GM18868 (cell line): ENCODE measurements around the gene CACFD1.

Experiments used
- ATAC-seq: cut with Tn5 transposase; IDR thresholded peaks from one replicate; pipeline ENCODE4 v1.9.1; 2021; ENCODE audit warnings: mild to moderate bottlenecking, moderate library complexity; ENCODE audit not compliant: unreplicated experiment

The CACFD1 gene

DNA sequence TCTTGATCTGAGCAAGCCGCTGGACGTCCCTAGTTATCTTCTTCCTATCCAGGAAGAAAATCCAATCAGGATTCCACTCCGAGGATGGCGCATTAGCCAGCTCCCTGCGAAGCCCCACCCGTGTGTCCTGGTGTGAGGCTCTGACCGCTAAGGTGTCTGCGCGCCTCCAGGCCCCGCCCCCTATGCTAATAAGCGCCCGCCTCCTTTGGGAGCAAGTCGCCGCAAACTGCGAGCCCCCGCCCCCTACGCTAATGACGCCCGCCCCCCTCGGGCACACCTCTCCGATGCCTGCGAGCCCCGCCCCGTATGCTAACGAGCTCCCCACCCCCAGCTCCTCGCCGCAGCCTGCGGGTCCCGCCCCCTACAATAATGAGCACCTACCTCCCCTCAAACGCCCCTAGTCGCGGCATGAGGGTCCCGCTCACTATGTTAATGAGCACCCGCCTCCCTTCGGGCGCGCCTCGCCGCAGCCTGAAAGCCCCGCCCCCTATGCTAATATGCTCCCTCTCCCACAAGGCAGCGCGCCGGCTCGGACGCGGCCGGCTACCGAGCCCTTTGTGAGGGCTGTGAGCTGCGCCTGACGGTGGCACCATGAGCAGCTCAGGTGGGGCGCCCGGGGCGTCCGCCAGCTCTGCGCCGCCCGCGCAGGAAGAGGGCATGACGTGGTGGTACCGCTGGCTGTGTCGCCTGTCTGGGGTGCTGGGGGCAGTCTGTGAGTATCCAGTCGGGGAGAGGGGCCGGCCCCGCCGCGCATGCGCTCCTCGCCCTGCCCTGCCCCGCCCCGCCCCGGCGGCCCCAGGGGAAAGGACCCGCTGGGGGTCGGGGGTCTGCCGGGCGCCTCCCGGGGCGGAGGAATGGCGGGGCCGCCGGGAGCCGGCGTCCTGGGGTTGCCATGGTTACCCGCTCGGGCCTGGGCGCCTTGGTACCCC, at the start of gene CACFD1:
CACFD1 (plus strand) TSS at position 503 of the 929 bp plus-strand sequence; CDS start at position 592, 89 bp downstream.
- peak; percentile 75 for ATAC-seq

- ATAC-seq, result no peak
Observed at GRCh38 chr9:133415170-133415569, 44.6 kb upstream of the CACFD1 start.

GRCh38 chr9:133417541-133418461, 42.0 kb upstream of the CACFD1 start, which contains the start of gene REXO4:
TSS of gene REXO4 (minus strand) at chr9:133418010. CDS start at chr9:133417844, 166 bp downstream.
- peak; percentile 56 for ATAC-seq

DNA sequence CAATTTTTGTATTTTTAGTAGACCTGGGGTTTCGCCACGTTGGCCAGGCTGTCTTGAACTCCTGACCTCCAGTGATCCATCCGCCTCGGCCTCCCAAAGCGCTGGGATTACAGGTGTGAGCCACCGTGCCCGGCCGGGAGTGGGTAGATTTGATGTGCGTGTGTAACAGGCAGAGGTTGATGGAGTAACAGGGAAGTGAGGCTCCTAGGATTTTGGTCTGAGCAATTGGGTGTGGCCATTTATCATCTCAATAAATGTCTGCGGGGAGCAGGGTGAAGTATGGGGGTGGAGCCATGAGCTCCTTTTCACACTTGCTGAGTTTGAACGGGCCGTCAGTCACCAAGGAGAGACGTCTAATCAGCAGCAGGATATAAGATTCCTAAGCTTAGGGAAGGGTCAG, 40.8 kb upstream of the CACFD1 start:
- ATAC-seq, result no peak

DNA sequence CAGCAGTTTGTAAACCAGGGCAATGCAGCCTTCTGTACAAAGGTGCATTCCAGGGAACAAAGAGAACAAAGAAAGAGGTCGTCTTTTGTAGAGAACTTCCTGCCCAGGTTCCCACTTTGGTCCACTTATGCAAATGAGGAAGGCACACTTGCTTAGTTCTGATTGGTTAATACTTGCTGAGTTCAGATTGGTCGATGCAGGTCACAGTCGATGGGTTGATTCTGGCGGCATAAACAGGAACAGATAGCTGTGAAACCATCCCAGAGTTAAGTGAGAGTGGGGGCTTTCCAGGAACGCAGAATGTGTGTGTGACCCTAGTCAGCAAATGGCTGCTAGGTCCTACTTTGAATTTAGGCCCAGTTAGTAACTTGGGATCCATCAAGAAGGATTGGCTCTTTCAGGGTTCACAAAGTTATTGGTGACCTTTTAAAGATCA, 39.4 kb upstream of the CACFD1 start:
- ATAC-seq, result peak; percentile 35

DNA sequence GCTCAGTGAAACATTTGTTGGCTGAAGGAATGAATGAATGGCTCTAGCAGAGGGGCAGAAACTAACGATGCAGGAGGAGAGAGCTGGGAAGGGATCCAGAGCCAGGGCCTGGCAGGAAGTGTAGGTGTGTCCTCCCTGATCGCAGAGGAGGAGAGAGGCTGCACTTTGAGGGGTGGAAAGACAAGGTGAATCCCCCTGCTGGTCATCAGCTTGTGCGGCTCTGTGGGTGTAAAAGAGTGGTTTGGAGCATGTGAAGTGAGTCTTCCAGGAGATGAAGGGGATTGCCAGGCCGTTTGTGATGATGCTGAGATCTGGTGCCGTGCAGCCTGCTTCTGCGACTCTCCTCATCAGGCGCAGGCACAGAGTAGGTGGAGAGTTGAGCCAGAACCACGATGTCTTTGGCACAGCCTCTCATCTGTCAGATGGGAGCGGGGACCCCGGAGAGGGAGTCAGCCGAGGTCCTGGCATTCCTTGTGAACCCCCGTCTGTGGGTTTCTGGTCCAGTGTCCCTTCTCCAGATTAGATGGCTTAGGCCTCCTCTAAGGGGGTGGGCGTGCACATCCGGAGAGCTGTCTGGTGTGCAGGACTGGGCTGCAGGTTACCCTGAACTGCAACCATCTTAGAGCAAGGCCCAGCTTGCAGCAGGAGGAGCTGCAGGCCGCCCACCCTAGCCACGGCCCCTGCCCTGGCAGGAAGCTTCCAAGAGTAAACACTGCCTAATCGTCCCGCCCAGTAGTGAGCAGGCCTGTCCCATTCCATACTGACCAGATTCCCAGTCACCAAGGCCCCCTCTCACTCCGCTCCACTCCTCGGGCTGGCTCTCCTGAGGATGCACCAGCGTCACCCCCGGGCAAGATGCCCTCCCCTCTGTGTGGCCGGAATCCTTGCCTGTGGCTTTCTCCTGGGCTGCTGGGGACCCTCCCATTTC, 37.9 kb upstream of the CACFD1 start, which contains the start of gene ADAMTS13:
ADAMTS13 (plus strand) TSS at position 753 of the 928 bp plus-strand sequence; CDS start at position 830, 77 bp downstream.
- ATAC-seq, result peak; percentile 49

- ATAC-seq, result no peak
Observed at GRCh38 chr9:133423216-133423615, 36.6 kb upstream of the CACFD1 start.

DNA sequence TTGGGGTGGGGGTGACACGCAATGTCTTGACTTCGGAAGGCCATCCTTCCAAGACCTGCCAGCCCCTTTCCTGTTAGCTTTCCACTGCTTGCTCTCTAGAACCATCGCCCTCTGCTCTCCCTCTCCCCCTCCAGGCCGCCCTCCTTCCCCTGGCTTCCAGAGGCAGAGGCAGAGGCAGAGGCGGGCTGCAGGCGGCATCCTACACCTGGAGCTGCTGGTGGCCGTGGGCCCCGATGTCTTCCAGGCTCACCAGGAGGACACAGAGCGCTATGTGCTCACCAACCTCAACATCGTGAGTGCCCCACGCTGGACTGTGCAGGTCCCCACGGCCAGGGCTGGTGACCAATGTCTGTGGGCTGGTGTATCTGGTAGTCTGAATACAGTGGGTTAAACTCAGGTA, 35.6 kb upstream of the CACFD1 start:
- ATAC-seq, result no peak

- no peak for ATAC-seq
Observed at GRCh38 chr9:133425049-133425632, 34.6 kb upstream of the CACFD1 start.

DNA sequence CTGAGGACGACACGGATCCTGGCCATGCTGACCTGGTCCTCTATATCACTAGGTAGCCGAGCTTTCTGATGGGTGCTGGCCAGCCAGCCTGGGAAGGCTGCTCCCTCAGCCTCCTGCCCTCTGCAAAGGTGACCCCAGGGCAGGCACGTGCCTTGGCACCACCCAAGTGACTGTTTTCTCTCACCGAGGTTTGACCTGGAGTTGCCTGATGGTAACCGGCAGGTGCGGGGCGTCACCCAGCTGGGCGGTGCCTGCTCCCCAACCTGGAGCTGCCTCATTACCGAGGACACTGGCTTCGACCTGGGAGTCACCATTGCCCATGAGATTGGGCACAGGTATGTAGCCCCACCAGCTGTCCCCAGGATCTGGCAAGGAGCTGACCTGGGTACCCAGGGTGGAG, 33.8 kb upstream of the CACFD1 start:
- ATAC-seq, result no peak

DNA sequence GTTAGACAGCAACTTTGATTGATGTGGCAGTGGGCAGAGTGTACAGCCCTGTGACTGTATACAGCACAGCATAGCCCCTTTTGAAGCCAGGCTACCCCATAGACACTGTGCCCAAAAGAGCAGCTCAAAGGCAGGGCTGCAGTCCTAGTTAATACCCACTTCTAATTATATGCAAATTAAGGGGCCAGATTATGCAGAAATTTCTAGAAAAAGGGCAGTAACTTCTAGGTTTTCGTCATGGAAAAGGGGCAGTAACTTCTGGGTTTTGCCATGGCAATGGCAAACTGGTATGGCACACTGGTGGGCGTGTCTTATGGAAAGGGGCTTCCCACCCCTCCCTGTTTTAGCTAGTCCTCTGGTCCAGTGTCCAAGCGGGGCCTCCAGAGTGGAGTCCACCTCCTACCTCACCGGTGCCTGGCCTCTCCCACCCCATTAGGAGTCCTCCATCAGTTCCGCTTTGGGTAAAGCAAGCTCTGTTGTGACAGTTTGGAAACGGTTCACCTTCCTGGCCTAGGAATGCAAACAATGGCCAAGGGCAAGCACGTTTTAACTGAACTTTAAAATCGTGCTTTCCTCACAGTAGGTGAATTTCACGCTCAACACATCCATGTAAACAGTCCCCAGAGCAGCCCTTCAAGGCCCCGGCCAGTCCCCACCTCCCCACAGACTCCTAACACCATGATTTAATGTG, 32.0 kb upstream of the CACFD1 start:
- ATAC-seq, result no peak

DNA sequence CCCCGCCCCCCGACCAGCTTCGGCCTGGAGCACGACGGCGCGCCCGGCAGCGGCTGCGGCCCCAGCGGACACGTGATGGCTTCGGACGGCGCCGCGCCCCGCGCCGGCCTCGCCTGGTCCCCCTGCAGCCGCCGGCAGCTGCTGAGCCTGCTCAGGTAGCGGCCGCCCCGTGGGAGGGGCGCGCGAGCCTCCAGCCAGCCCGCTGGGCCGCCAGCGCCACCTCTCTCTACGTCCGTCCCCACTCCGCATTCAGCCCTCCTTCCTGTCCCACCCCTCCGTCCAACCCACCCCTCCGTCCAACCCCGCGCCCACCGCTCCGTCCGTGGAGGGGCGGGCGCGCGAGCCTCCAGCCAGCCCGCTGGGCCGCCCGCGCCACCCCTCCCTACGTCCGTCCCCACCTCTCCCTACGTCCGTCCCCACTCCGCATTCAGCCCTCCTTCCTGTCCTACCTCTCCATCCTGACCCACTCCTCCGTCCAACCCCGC, 31.1 kb upstream of the CACFD1 start:
- no peak for ATAC-seq

DNA sequence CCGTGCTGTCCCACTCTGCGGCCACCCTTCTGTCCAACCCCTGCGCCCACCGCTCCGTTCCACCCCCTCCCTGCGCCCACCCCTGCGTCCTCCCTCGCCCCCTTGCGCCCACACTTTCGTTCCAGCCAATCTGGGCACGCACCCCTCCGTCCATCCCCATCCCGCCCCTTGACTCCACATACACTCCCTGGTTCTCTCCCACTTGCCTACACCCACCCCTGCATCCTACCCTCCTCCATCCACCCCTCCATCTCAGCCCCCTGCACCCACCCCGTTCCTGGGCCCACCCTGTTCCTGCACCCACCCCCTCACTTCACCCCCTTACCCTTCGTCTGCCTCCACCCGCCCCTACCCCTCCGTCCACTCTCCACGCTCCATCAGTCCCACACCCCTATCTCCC, 30.6 kb upstream of the CACFD1 start:
- ATAC-seq, result no peak

- no peak for ATAC-seq
Observed at GRCh38 chr9:133429641-133430161, 30.1 kb upstream of the CACFD1 start.

- no peak for ATAC-seq
Observed at GRCh38 chr9:133430244-133430643, 29.5 kb upstream of the CACFD1 start.

DNA sequence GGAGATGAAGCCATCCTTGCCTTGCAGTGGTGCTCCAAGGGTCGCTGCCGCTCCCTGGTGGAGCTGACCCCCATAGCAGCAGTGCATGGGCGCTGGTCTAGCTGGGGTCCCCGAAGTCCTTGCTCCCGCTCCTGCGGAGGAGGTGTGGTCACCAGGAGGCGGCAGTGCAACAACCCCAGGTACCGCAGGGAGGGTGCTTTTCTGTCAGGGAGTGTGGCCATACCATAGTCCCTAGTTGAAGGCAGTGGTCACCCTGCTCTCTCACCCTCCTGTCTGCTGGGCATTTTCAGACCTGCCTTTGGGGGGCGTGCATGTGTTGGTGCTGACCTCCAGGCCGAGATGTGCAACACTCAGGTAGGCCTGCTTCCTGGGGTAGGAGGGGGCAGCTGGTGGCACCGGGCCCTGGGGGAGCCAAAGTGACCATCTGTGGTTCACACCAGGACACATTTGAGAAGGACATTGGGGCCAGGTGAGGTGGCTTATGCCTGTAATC, 26.4 kb upstream of the CACFD1 start:
- ATAC-seq, result no peak

DNA sequence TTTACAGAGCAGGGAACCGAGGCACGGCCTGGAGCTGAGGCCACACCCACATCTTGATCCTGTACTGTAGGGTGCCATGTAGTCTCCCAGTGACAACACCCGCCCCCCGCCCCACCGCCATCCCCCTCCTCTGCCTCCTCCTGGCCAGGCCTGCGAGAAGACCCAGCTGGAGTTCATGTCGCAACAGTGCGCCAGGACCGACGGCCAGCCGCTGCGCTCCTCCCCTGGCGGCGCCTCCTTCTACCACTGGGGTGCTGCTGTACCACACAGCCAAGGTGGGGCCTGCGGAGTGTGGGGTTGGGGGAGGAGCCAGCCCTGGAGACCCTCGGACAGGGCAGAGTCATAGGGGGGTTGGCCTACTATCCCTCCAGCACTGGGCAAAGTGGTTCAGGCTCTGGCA, 23.1 kb upstream of the CACFD1 start:
- ATAC-seq, result no peak

DNA sequence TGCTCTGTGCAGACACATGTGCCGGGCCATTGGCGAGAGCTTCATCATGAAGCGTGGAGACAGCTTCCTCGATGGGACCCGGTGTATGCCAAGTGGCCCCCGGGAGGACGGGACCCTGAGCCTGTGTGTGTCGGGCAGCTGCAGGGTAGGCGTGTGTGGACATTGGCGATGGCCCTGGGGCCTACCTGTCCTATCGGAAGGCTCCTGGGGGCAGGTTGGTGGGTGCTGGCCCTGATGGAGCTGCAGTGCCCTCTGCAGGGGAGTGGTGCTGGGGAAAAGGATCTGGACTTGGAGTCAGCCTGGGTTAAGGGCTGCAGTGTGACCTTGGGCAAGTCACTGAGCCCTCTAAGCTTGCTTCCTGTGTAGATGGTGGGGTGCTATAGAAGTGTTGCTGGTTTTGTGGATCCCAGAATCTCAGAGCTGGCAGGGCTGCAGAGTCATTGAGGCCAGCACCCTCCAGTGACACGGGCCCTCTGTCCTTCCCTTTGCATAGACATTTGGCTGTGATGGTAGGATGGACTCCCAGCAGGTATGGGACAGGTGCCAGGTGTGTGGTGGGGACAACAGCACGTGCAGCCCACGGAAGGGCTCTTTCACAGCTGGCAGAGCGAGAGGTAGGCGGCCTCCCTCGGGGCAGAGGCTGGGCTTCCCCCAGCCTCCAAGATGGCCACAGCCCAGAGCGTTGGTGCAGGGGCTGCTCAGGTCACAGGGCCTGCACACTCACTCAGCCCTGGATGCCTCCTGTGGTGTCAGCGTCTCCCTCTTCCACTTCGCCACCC, 21.8 kb upstream of the CACFD1 start:
- no peak for ATAC-seq
